NCI-H1092 (cell line): Measurements from ENCODE around the gene NFKBIB.
"Not testable (repeated sequence)": the region's sequence is repeated elsewhere in the genome, so short reads cannot be mapped to it uniquely, and the experiment has no call there.

Experiments
- DNase-seq: peaks from one replicate; lab custom pipeline; 2025; lab: John Stamatoyannopoulos, UW

NFKBIB gene

GRCh38 chr19:38928391-38929001 is 28.7 kb downstream of the NFKBIB start:
- DNase-seq: no peak

GRCh38 chr19:38929929-38930775 is 30.4 kb downstream of the NFKBIB start, which contains the start of gene SARS2:
SARS2 (minus strand) TSS chr19:38930763; CDS start chr19:38930736, 27 bp downstream.
- peak; percentile 81 for DNase-seq

GRCh38 chr19:38930776-38931520 is 31.2 kb downstream of the NFKBIB start, which contains the start of gene MRPS12:
MRPS12 (plus strand) TSS chr19:38930944; CDS start chr19:38931295, 351 bp downstream.
- DNase-seq: peak; percentile 97

- DNase-seq: no peak
Observed at GRCh38 chr19:38931521-38931793, 31.7 kb downstream of the NFKBIB start.

- DNase-seq: no peak
Observed at GRCh38 chr19:38932425-38933179, 32.8 kb downstream of the NFKBIB start.

- DNase-seq: no peak
Observed at GRCh38 chr19:38933544-38933943, 33.8 kb downstream of the NFKBIB start.

- no peak for DNase-seq
Observed at GRCh38 chr19:38939957-38940356, 40.2 kb downstream of the NFKBIB start.

- not testable (repeated sequence) for DNase-seq
Observed at GRCh38 chr19:38941466-38941865, 41.7 kb downstream of the NFKBIB start.

- no peak for DNase-seq
Observed at GRCh38 chr19:38941979-38942378, 42.2 kb downstream of the NFKBIB start.

- no peak for DNase-seq
Observed at GRCh38 chr19:38942471-38943181, 42.9 kb downstream of the NFKBIB start.

GRCh38 chr19:38944981-38945506 is 45.3 kb downstream of the NFKBIB start:
- DNase-seq: peak; percentile 5

- no peak for DNase-seq
Observed at GRCh38 chr19:38945562-38946228, 45.9 kb downstream of the NFKBIB start.

GRCh38 chr19:38946229-38947010 is 46.7 kb downstream of the NFKBIB start:
- no peak for DNase-seq

- peak; percentile 39 for DNase-seq
Observed at GRCh38 chr19:38949580-38950367, 50.0 kb downstream of the NFKBIB start.

GRCh38 chr19:38951187-38951586 is 51.4 kb downstream of the NFKBIB start:
- DNase-seq: no peak

GRCh38 chr19:38952395-38953165 is 52.8 kb downstream of the NFKBIB start:
- DNase-seq: peak; percentile 6

- DNase-seq: no peak
Observed at GRCh38 chr19:38953677-38954076, 53.9 kb downstream of the NFKBIB start.

- no peak for DNase-seq
Observed at GRCh38 chr19:38956264-38956663, 56.5 kb downstream of the NFKBIB start.
